Mucosa of descending colon (tissue), 3 donors: ENCODE results near the gene CKS2. TPM values are rescaled to one million over a fixed set of nuclear protein-coding genes. Genes with fewer than 3 reads are reported as not detected.

Source experiments
- ATAC-seq: fragments of 200-7000 bp; cut with Tn5 transposase; one replicate; pipeline ENCODE4 v1.9.1; 2020; ENCODE audit warnings: mild to moderate bottlenecking, moderate library complexity
- DNase-seq, 3 donors: peaks; one replicate each; pipeline ENCODE4 v3.0.0-alpha.2; 2020
- H3K36me3 ChIP-seq: fragments of 200-600 bp; one replicate; pipeline ENCODE4 v1.8.0; 2021; ENCODE audit warnings: low read depth, mild to moderate bottlenecking
- H3K4me1 ChIP-seq: fragments of 200-600 bp; one replicate; pipeline ENCODE4 v1.8.0; 2021; ENCODE audit warnings: low read depth, mild to moderate bottlenecking
- H3K4me3 ChIP-seq: fragments of 200-600 bp; one replicate; pipeline ENCODE4 v1.8.0; 2021; ENCODE audit warnings: mild to moderate bottlenecking
- H3K9me3 ChIP-seq: fragments of 200-600 bp; one replicate; pipeline ENCODE4 v1.8.0; 2021; ENCODE audit warnings: mild to moderate bottlenecking
- CTCF ChIP-seq: fragments of 200-600 bp; IDR thresholded peaks from one replicate; pipeline ENCODE4 v1.8.0; 2022; ENCODE audit warnings: antibody characterized with exemption, mild to moderate bottlenecking
- intact Hi-C, 2 donors: fragments of 100-400 bp; cut with DNase I in 1 of 2; cut with micrococcal nuclease in 1 of 2; formaldehyde crosslinking; loops; one replicate each; pipeline versions ENCODE4 v1.11.0 to v1.11.1; 2022; cut with DNase I, micrococcal nuclease
- total RNA-seq, 3 donors: library from RNA; stranded (reverse); fragmentation: NEBNext Ultra II Directional in 2 of 3; extraction: Animal tissue kit (Norgen Biotek cat#: 25700) in 2 of 3; gene quantifications; one replicate each; pipeline versions ENCODE4 v1.2.1 to v1.2.4, GENCODE V29; 2021 to 2023
- donor health status: DM: no; HTN: no; CAD: no; lungs with moderate emphysema.
- donor health status: DM: no; HTN: no; CAD: no.
- donor health status: DM: no; HTN: yes; CAD: no.

The CKS2 gene
- total RNA-seq, 3 donors from 2014 or later: 13.1 to 49.2 (median 15.4) TPM

GRCh38 chr9:89351584-89352300 lies 40.7 kb downstream of the CKS2 start:
- Histone ChIP-seq H3K4me1 (no peaks in the 10 kb centered on the region), H3K9me3 (no peaks in the 10 kb centered on the region), H3K4me3 (no peak overlapping the region), H3K36me3 (peaks cover 7% of the 10 kb centered on the region)
- ATAC-seq (peak; percentile 12), DNase-seq (no peak)
- intact Hi-C loops: no loop called here
- TF ChIP-seq CTCF: no peak

GRCh38 chr9:89352451-89352850 lies 41.5 kb downstream of the CKS2 start:
- ATAC-seq (no peak), DNase-seq (no peak)
- Histone ChIP-seq H3K4me1 (no peaks in the 10 kb centered on the region), H3K4me3 (no peak overlapping the region), H3K9me3 (no peaks in the 10 kb centered on the region), H3K36me3 (peaks cover 11% of the 10 kb centered on the region)
- no peak for TF ChIP-seq CTCF
- intact Hi-C loops: no loop called here

DNA sequence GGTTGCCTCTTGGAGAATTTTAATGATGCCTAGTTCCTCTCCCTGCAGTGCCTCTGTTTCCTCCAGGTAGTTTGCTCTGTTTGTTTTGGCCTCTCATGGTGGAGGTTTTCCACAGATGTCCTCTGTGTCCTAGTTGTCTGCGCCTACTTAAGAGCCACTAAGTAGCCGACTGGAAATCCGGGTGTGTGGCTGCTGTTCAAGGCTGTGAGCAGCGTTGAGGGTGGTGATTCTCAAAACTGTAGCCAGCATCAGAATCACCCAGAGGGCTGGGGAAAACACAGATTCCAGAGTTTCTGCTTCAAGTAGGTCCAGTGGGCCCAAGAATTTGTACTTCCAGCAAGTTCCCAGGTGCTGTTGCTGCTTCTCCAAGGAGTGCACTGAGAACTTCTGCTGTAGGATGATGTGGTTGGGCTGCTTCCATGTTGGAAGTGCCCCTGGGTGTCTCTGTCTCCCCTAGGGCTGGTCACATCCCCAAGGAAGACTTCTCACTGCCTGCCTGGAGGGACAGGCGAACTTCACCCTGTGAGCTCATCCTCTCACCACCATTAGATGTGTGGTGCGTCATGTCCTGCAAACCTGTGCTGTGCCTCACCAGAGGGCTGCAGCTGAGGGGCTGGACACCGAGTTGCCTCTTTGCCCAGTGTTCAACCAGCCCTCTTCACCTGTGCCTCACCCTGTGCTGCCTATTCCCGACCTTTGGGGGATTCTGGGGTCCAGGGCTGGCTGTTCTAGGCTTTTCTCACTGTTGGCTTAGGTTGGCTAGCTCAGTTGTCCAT lies 42.1 kb downstream of the CKS2 start:
- intact Hi-C loops: no loop called here
- no peak for ATAC-seq
- Histone ChIP-seq H3K36me3 (peaks cover 11% of the 10 kb centered on the region), H3K4me1 (no peaks in the 10 kb centered on the region), H3K4me3 (no peak overlapping the region), H3K9me3 (no peaks in the 10 kb centered on the region)
- TF ChIP-seq CTCF: no peak
- DNase-seq: no peak

- no peak overlapping the region for H3K4me3 ChIP-seq
- no peak for TF ChIP-seq CTCF
- DNase-seq (no peak), ATAC-seq (no peak)
- peaks cover 8% of the 10 kb centered on the region for H3K36me3 ChIP-seq
- intact Hi-C loops: no loop called here
- no peaks in the 10 kb centered on the region for H3K9me3 ChIP-seq
- H3K4me1 ChIP-seq: no peaks in the 10 kb centered on the region
These were observed 43.0 kb downstream of the CKS2 start for GRCh38 chr9:89353989-89354388.

DNA sequence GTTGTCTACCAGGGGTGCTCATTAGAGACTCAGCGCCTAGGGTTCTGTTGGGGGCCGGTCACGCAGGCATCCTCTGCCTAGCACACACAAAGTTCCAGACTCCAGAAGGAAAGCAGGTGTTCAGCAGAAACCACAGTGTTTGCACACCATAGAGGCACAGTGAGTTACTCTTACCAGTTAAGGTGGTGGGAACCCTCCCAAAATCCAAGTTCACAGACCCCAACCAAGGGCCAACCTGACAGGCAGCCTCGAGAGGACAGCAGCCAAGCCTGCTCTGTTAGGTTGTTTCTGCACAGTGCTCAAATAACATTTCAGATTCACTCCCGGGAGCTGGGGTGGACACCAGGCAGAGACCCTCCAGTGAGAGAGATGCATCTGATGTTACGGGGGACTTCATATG lies 43.5 kb downstream of the CKS2 start:
- ATAC-seq: no peak
- H3K9me3 ChIP-seq: no peaks in the 10 kb centered on the region
- H3K4me3 ChIP-seq: no peak overlapping the region
- no peak for DNase-seq
- intact Hi-C loops: no loop called here
- H3K4me1 ChIP-seq: no peaks in the 10 kb centered on the region
- H3K36me3 ChIP-seq: peaks cover 8% of the 10 kb centered on the region
- TF ChIP-seq CTCF: no peak
